ENCODE measurements around the gene PEMT. TPM values are rescaled to one million over a fixed set of nuclear protein-coding genes. Genes with fewer than 3 reads are reported as not detected.

Gene PEMT
- total and polyA plus RNA-seq, 2 of the 8 experiments (the other 6 are each of a cell fraction or from before 2014, with no cell fraction given) = 42.0 to 118 TPM

DNA sequence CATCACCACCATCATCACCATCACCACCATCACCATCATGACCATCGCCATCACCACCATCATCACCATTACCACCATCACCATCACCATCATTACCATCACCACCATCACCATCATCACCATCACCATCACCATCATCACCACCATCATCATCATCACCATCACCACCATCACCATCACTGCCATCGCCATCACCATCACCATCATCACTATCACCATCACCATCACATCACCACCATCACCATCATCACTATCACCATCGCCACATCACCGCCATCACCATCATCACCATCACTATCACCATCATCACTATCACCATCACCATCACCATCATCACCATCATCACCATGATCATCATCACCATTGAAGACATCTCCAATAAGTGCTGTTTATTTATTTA lies 131.5 kb downstream of the PEMT start (continued):
- no peak for TF ChIP-seq RFX5 (IDR thresholded peaks at IDR 0.05; ENCODE audit: borderline replicate concordance, low read depth, low read length)
- TF ChIP-seq TEAD4 (IDR thresholded peaks at IDR 0.05; ENCODE audit: low read depth, low read length) = no peak

All from H1 (cell line).